Vagina (tissue), 2 donors: ENCODE results near the gene CDK5R2. TPM values are rescaled to one million over a fixed set of nuclear protein-coding genes. Genes with fewer than 3 reads are reported as not detected.

Source experiments
- DNase-seq, 2 donors: peaks; one replicate each; pipeline ENCODE4 v3.0.0-alpha.2; 2017; ENCODE audit errors: extremely low spot score in 2 of 2
- H3K27ac ChIP-seq: fragments of 200-600 bp; sonication (generic); one replicate; pipeline ENCODE4 v1.5.1; 2019
- H3K27me3 ChIP-seq: fragments of 200-600 bp; sonication (generic); one replicate; pipeline ENCODE4 v1.5.1; 2019
- H3K36me3 ChIP-seq, 2 donors: fragments of 200-600 bp; sonication (generic); one replicate each; pipeline ENCODE4 v1.5.1; 2017 to 2019
- H3K4me1 ChIP-seq: fragments of 200-600 bp; sonication (generic); one replicate; pipeline ENCODE4 v1.5.1; 2019
- H3K4me3 ChIP-seq, 2 donors: fragments of 200-600 bp; sonication (generic); 1 replicate in 1 of 2; 2 replicates in 1 of 2; pipeline ENCODE4 v1.5.1; 2016 to 2019
- H3K9me3 ChIP-seq: fragments of 200-600 bp; sonication (generic); one replicate; pipeline ENCODE4 v1.5.1; 2019
- CTCF ChIP-seq, 3 experiments: fragments of 450-650 bp in 2 of 3; fragments of 200-600 bp in 1 of 3; sonication (generic) in 1 of 3; IDR thresholded peaks; one replicate each; pipeline ENCODE4 v1.5.1; 2017 to 2019; ENCODE audit warnings: antibody characterized with exemption in 3 of 3, mild to moderate bottlenecking in 2 of 3, moderate library complexity in 2 of 3
- POLR2A ChIP-seq, 2 donors: fragments of 450-650 bp; IDR thresholded peaks; one replicate each; pipeline ENCODE4 v1.6.1; 2017; ENCODE audit warnings: antibody characterized with exemption in 2 of 2, mild to moderate bottlenecking in 2 of 2, moderate library complexity in 2 of 2
- POLR2AphosphoS5 ChIP-seq, 2 donors: sonication (generic); formaldehyde crosslinking; IDR thresholded peaks; one replicate each; pipeline ENCODE4 v1.9.0; 2017; ENCODE audit warnings: antibody characterized with exemption in 2 of 2, mild to moderate bottlenecking in 2 of 2, low read depth in 1 of 2; ENCODE audit not compliant: insufficient read depth in 1 of 2
- intact Hi-C: fragments of 100-400 bp; cut with DNase I; formaldehyde crosslinking; loops from one replicate; pipeline ENCODE4 v1.15.1; 2023
- total RNA-seq: library from RNA; depleted of rRNA; stranded (reverse); fragments of >200 nt; gene quantifications from one replicate; pipeline ENCODE4 v1.2.3, GENCODE V29; 2016

Gene CDK5R2
- total RNA-seq, 1 donor from 2014 or later, result 0.49 TPM

- H3K9me3 ChIP-seq, result no peaks in the 10 kb centered on the region
- no peak for DNase-seq
- H3K27me3 ChIP-seq, result peaks cover 9% of the 10 kb centered on the region
- TF ChIP-seq POLR2AphosphoS5 (IDR thresholded peaks at IDR 0.05; ENCODE audit: insufficient read depth in 1 of 2, low read depth in 1 of 2), result no peak
- no peak for TF ChIP-seq CTCF (IDR thresholded peaks at IDR 0.05)
- TF ChIP-seq POLR2A (IDR thresholded peaks at IDR 0.05), result no peak
- H3K36me3 ChIP-seq, result no peaks in the 10 kb centered on the region
- peaks cover 8% of the 10 kb centered on the region for H3K4me1 ChIP-seq
- H3K4me3 ChIP-seq, result no peak overlapping the region
- no peak overlapping the region for H3K27ac ChIP-seq
- intact Hi-C loops, result no loop called here
Measured at GRCh38 chr2:218958276-218958675, 1.2 kb upstream of the CDK5R2 start.

GRCh38 chr2:218959761-218960308, 369 bp downstream of the CDK5R2 start:
- peak overlapping the region; percentile 22 to 32 for H3K4me3 ChIP-seq
- TF ChIP-seq CTCF (IDR thresholded peaks at IDR 0.05), result no peak
- TF ChIP-seq POLR2A (IDR thresholded peaks at IDR 0.05), result no peak
- no peak for TF ChIP-seq POLR2AphosphoS5 (IDR thresholded peaks at IDR 0.05; ENCODE audit: insufficient read depth in 1 of 2, low read depth in 1 of 2)
- no peaks in the 10 kb centered on the region for H3K9me3 ChIP-seq
- intact Hi-C loops, result no loop called here
- H3K27ac ChIP-seq, result no peak overlapping the region
- H3K36me3 ChIP-seq, result no peaks in the 10 kb centered on the region
- peaks cover 8% of the 10 kb centered on the region for H3K4me1 ChIP-seq
- peak; percentile 12 to 58 for DNase-seq
- H3K27me3 ChIP-seq, result peaks cover 9% of the 10 kb centered on the region

- H3K4me3 ChIP-seq, result peak overlapping the region in 1 of 2 donors; percentile 22
- no peaks in the 10 kb centered on the region for H3K36me3 ChIP-seq
- peak; percentile 34 to 74 for DNase-seq
- H3K9me3 ChIP-seq, result no peaks in the 10 kb centered on the region
- intact Hi-C loops, result no loop called here
- peaks cover 8% of the 10 kb centered on the region for H3K4me1 ChIP-seq
- peaks cover 9% of the 10 kb centered on the region for H3K27me3 ChIP-seq
- no peak for TF ChIP-seq POLR2AphosphoS5 (IDR thresholded peaks at IDR 0.05; ENCODE audit: insufficient read depth in 1 of 2, low read depth in 1 of 2)
- TF ChIP-seq POLR2A (IDR thresholded peaks at IDR 0.05), result no peak
- no peak for TF ChIP-seq CTCF (IDR thresholded peaks at IDR 0.05)
- no peak overlapping the region for H3K27ac ChIP-seq
Measured at GRCh38 chr2:218960309-218961165, 1.1 kb downstream of the CDK5R2 start.

GRCh38 chr2:218961229-218961628, 1.8 kb downstream of the CDK5R2 start:
- H3K36me3 ChIP-seq, result no peaks in the 10 kb centered on the region
- H3K4me1 ChIP-seq, result peaks cover 8% of the 10 kb centered on the region
- peaks cover 9% of the 10 kb centered on the region for H3K27me3 ChIP-seq
- TF ChIP-seq CTCF (IDR thresholded peaks at IDR 0.05) (no peak), POLR2A (IDR thresholded peaks at IDR 0.05) (no peak), POLR2AphosphoS5 (IDR thresholded peaks at IDR 0.05; ENCODE audit: insufficient read depth in 1 of 2, low read depth in 1 of 2) (no peak)
- DNase-seq, result peak in 1 of 2 donors; percentile 37
- no peaks in the 10 kb centered on the region for H3K9me3 ChIP-seq
- no peak overlapping the region for H3K4me3 ChIP-seq
- intact Hi-C loops, result no loop called here
- no peak overlapping the region for H3K27ac ChIP-seq
